ENCODE measurements around the gene NTSR1. TPM values are rescaled to one million over a fixed set of nuclear protein-coding genes. Genes with fewer than 3 reads are reported as not detected.

The NTSR1 gene
- total and polyA plus RNA-seq, 12 donors: 0.03 to 0.14 (median 0.11) TPM; not detected in 9

GRCh38 chr20:62753626-62754025 lies 45.0 kb downstream of the NTSR1 start:
- Histone ChIP-seq H3K9me3 (replicated peaks in 1 of 3) (no peaks in the 10 kb centered on the region), H3K36me3 (replicated peaks in 1 of 2) (no peaks in the 10 kb centered on the region), H3K4me1 (replicated peaks in 1 of 2) (no peaks in the 10 kb centered on the region), H3K4me3 (no peak overlapping the region), H3K27ac (no peak overlapping the region), H3K27me3 (no peaks in the 10 kb centered on the region)
- no peak for DNase-seq
- intact Hi-C loops (cut with DNase I): no loop called here
- WGBS, 4 donors: 81 to 100% (median 95%) methylated on average over 5 to 11 of the region's 11 CpGs
- TF ChIP-seq CTCF (IDR thresholded peaks at IDR 0.05) (no peak), POLR2A (IDR thresholded peaks at IDR 0.05) (no peak)

- no peaks in the 10 kb centered on the region for H3K27me3 ChIP-seq
- H3K4me1 ChIP-seq (replicated peaks in 1 of 2): no peaks in the 10 kb centered on the region
- no peaks in the 10 kb centered on the region for H3K9me3 ChIP-seq (replicated peaks in 1 of 3)
- no peaks in the 10 kb centered on the region for H3K36me3 ChIP-seq (replicated peaks in 1 of 2)
- 86 to 91% (median 89%) methylated on average over 12 to 31 of the region's 31 CpGs for WGBS, 4 donors
- no peak for DNase-seq
- intact Hi-C loops (cut with DNase I): no loop called here
- H3K4me3 ChIP-seq: no peak overlapping the region
- TF ChIP-seq CTCF (IDR thresholded peaks at IDR 0.05): no peak
- no peak for TF ChIP-seq POLR2A (IDR thresholded peaks at IDR 0.05)
- H3K27ac ChIP-seq: no peak overlapping the region
Measured at GRCh38 chr20:62754122-62754990, 45.7 kb downstream of the NTSR1 start.

- Histone ChIP-seq H3K4me3 (no peak overlapping the region), H3K4me1 (replicated peaks in 1 of 2) (no peaks in the 10 kb centered on the region), H3K27ac (no peak overlapping the region), H3K27me3 (no peaks in the 10 kb centered on the region), H3K9me3 (replicated peaks in 1 of 3) (no peaks in the 10 kb centered on the region), H3K36me3 (replicated peaks in 1 of 2) (no peaks in the 10 kb centered on the region)
- TF ChIP-seq CTCF (IDR thresholded peaks at IDR 0.05): no peak
- no peak for DNase-seq
- intact Hi-C loops (cut with DNase I): no loop called here
- 89 to 100% (median 98%) methylated on average over 1 of the region's 1 CpG for WGBS, 4 donors
Measured at GRCh38 chr20:62754991-62755356, 46.3 kb downstream of the NTSR1 start.

- intact Hi-C loops (cut with DNase I): no loop called here
- no peak overlapping the region for H3K27ac ChIP-seq
- H3K4me3 ChIP-seq: no peak overlapping the region
- H3K9me3 ChIP-seq (replicated peaks in 1 of 3): no peaks in the 10 kb centered on the region
- TF ChIP-seq POLR2A (IDR thresholded peaks at IDR 0.05): no peak
- no peak for TF ChIP-seq CTCF (IDR thresholded peaks at IDR 0.05)
- no peak for DNase-seq
- no peaks in the 10 kb centered on the region for H3K4me1 ChIP-seq (replicated peaks in 1 of 2)
- no peaks in the 10 kb centered on the region for H3K27me3 ChIP-seq
- no peaks in the 10 kb centered on the region for H3K36me3 ChIP-seq (replicated peaks in 1 of 2)
- 45 to 63% (median 56%) methylated on average over 6 to 10 of the region's 10 CpGs for WGBS, 4 donors
Measured at GRCh38 chr20:62755817-62756724, 47.4 kb downstream of the NTSR1 start.
